Astrocyte (in vitro differentiated cells and primary cell): ENCODE measurements around the gene FCHO2. TPM values are rescaled to one million over a fixed set of nuclear protein-coding genes. Genes with fewer than 3 reads are reported as not detected.

Source experiments
- DNase-seq: peaks from one replicate; pipeline ENCODE4 v3.0.0-alpha.2; 2010; ENCODE audit warnings: low read depth
- FAIRE-seq: peaks from 2 replicates; lab custom pipeline; 2011; peaks lifted over from hg19 to GRCh38; lab: Jason Lieb, UNC
- H2AFZ ChIP-seq: 2 replicates; pipeline ENCODE4 v1.6.0; 2012; ENCODE audit warnings: low read depth, low read length, inconsistent platforms
- H3K27ac ChIP-seq: 2 replicates; pipeline ENCODE4 v1.5.1; 2011; ENCODE audit warnings: low read depth, low read length, inconsistent platforms
- H3K27me3 ChIP-seq: 2 replicates; pipeline ENCODE4 v1.6.0; 2011; ENCODE audit warnings: low read length, inconsistent platforms; ENCODE audit not compliant: insufficient read depth
- H3K36me3 ChIP-seq: 2 replicates; pipeline ENCODE4 v1.5.1; 2011; ENCODE audit warnings: low read length, inconsistent platforms; ENCODE audit not compliant: insufficient read depth
- H3K4me1 ChIP-seq: 2 replicates; pipeline ENCODE4 v1.5.1; 2011; ENCODE audit warnings: low read length, inconsistent platforms; ENCODE audit not compliant: insufficient read depth
- H3K4me2 ChIP-seq: 2 replicates; pipeline ENCODE4 v1.6.0; 2012; ENCODE audit warnings: low read length, inconsistent platforms
- H3K4me3 ChIP-seq: 2 replicates; pipeline ENCODE4 v1.5.1; 2011; ENCODE audit warnings: low read depth, mild to moderate bottlenecking, low read length, inconsistent platforms; ENCODE audit not compliant: insufficient read depth
- H3K79me2 ChIP-seq: 2 replicates; pipeline ENCODE4 v1.6.0; 2012; ENCODE audit warnings: mild to moderate bottlenecking, low read length, inconsistent platforms; ENCODE audit not compliant: insufficient read depth
- H3K9ac ChIP-seq: 2 replicates; pipeline ENCODE4 v1.6.0; 2012; ENCODE audit warnings: mild to moderate bottlenecking, low read length, inconsistent platforms
- H3K9me3 ChIP-seq: 2 replicates; pipeline ENCODE4 v1.5.1; 2012; ENCODE audit warnings: low read depth, mild to moderate bottlenecking, low read length, inconsistent platforms; ENCODE audit not compliant: insufficient read depth
- H4K20me1 ChIP-seq: 2 replicates; pipeline ENCODE4 v1.6.0; 2012; ENCODE audit warnings: low read length, inconsistent platforms; ENCODE audit not compliant: insufficient read depth
- H3K27ac Mint-ChIP-seq: one replicate; pipeline ENCODE4 v1.8.0; 2021; ENCODE audit warnings: mild to moderate bottlenecking, mixed read lengths; ENCODE audit not compliant: unreplicated experiment
- H3K27me3 Mint-ChIP-seq: one replicate; pipeline ENCODE4 v1.8.0; 2021; ENCODE audit warnings: low read depth, mixed read lengths; ENCODE audit not compliant: unreplicated experiment
- H3K36me3 Mint-ChIP-seq: one replicate; pipeline ENCODE4 v1.8.0; 2021; ENCODE audit warnings: low read depth, mixed read lengths; ENCODE audit not compliant: unreplicated experiment
- H3K4me1 Mint-ChIP-seq: one replicate; pipeline ENCODE4 v1.8.0; 2021; ENCODE audit warnings: low read depth, mixed read lengths; ENCODE audit not compliant: unreplicated experiment
- H3K4me3 Mint-ChIP-seq: one replicate; pipeline ENCODE4 v1.8.0; 2021; ENCODE audit warnings: mild to moderate bottlenecking, moderate library complexity, mixed read lengths; ENCODE audit not compliant: unreplicated experiment
- H3K9me3 Mint-ChIP-seq: one replicate; pipeline ENCODE4 v1.8.0; 2021; ENCODE audit warnings: mild to moderate bottlenecking, mixed read lengths; ENCODE audit not compliant: unreplicated experiment
- CTCF ChIP-seq: IDR thresholded peaks from 2 replicates; pipeline ENCODE4 v1.5.1; 2011; ENCODE audit warnings: low read depth, mild to moderate bottlenecking, inconsistent platforms, low read length, moderate library complexity; ENCODE audit not compliant: insufficient read depth
- EZH2 ChIP-seq: IDR thresholded peaks from 2 replicates; pipeline ENCODE4 v1.6.1; 2012; ENCODE audit warnings: mild to moderate bottlenecking, low read length, inconsistent platforms; ENCODE audit not compliant: insufficient read depth
- total RNA-seq: library from RNA; stranded (reverse); gene quantifications from 2 replicates; pipeline ENCODE4 v1.2.1, GENCODE V29; 2021

Gene FCHO2
- total RNA-seq, 1 donor from 2014 or later: 20.7 TPM

- H3K4me3 ChIP-seq: no peak overlapping the region
- H3K4me2 ChIP-seq: no peak overlapping the region
- H3K27me3 Mint-ChIP-seq: no peaks in the 10 kb centered on the region
- TF ChIP-seq CTCF: no peak
- no peak for TF ChIP-seq EZH2
- no peak overlapping the region for H2AFZ ChIP-seq
- H3K27ac Mint-ChIP-seq: no peak overlapping the region
- no peaks in the 10 kb centered on the region for H3K79me2 ChIP-seq
- H3K27ac ChIP-seq: no peak overlapping the region
- no peak overlapping the region for H3K4me3 Mint-ChIP-seq
- DNase-seq: no peak
- H3K9ac ChIP-seq: no peak overlapping the region
- no peaks in the 10 kb centered on the region for H3K4me1 ChIP-seq
- no peaks in the 10 kb centered on the region for H4K20me1 ChIP-seq
- no peaks in the 10 kb centered on the region for H3K9me3 Mint-ChIP-seq
- H3K9me3 ChIP-seq: no peaks in the 10 kb centered on the region
- H3K27me3 ChIP-seq: no peaks in the 10 kb centered on the region
- FAIRE-seq: no peak
- no peaks in the 10 kb centered on the region for H3K36me3 Mint-ChIP-seq
- H3K4me1 Mint-ChIP-seq: peaks cover 2% of the 10 kb centered on the region
- H3K36me3 ChIP-seq: peaks cover 7% of the 10 kb centered on the region
These were observed 38.5 kb upstream of the FCHO2 start for GRCh38 chr5:72917371-72917776.

GRCh38 chr5:72920690-72921502, 34.9 kb upstream of the FCHO2 start:
- Histone ChIP-seq H3K27me3 (no peaks in the 10 kb centered on the region), H3K4me2 (no peak overlapping the region), H3K4me3 (no peak overlapping the region), H3K4me1 (no peaks in the 10 kb centered on the region), H2AFZ (no peak overlapping the region), H3K9ac (no peak overlapping the region), H3K79me2 (no peaks in the 10 kb centered on the region), H3K27ac (no peak overlapping the region), H4K20me1 (no peaks in the 10 kb centered on the region), H3K36me3 (no peaks in the 10 kb centered on the region), H3K9me3 (no peaks in the 10 kb centered on the region)
- Mint-ChIP-seq H3K27ac (no peak overlapping the region), H3K4me1 (peaks cover 2% of the 10 kb centered on the region), H3K36me3 (peaks cover under 1% of the 10 kb centered on the region), H3K9me3 (peaks cover under 1% of the 10 kb centered on the region), H3K27me3 (no peaks in the 10 kb centered on the region), H3K4me3 (no peak overlapping the region)
- no peak for FAIRE-seq
- DNase-seq: peak; percentile 20
- peak; percentile 23 for TF ChIP-seq CTCF
- no peak for TF ChIP-seq EZH2

GRCh38 chr5:72921886-72922285, 34.0 kb upstream of the FCHO2 start:
- no peak overlapping the region for H2AFZ ChIP-seq
- H3K36me3 ChIP-seq: no peaks in the 10 kb centered on the region
- H3K79me2 ChIP-seq: no peaks in the 10 kb centered on the region
- Mint-ChIP-seq H3K27ac (no peak overlapping the region), H3K27me3 (no peaks in the 10 kb centered on the region), H3K4me3 (no peak overlapping the region), H3K9me3 (peaks cover 8% of the 10 kb centered on the region), H3K4me1 (peaks cover 2% of the 10 kb centered on the region), H3K36me3 (peaks cover 2% of the 10 kb centered on the region)
- no peak overlapping the region for H3K27ac ChIP-seq
- no peak for FAIRE-seq
- no peak for DNase-seq
- H3K9me3 ChIP-seq: no peaks in the 10 kb centered on the region
- H3K4me1 ChIP-seq: no peaks in the 10 kb centered on the region
- no peak for TF ChIP-seq CTCF
- TF ChIP-seq EZH2: no peak
- H3K4me3 ChIP-seq: no peak overlapping the region
- no peaks in the 10 kb centered on the region for H4K20me1 ChIP-seq
- H3K27me3 ChIP-seq: no peaks in the 10 kb centered on the region
- H3K9ac ChIP-seq: no peak overlapping the region
- no peak overlapping the region for H3K4me2 ChIP-seq
